Right ventricle myocardium superior (tissue), 1 donor: ENCODE results near the gene GPBAR1. TPM values are rescaled to one million over a fixed set of nuclear protein-coding genes. Genes with fewer than 3 reads are reported as not detected.

ENCODE experiments used
- microRNA-seq: library from miRNA; unstranded; fragments of <30 nt; microRNA quantifications from one replicate; pipeline ENCODE4 v1.2.0, GENCODE V29; 2020
- total RNA-seq: library from RNA; stranded (reverse); fragmentation: NEBNext Ultra II Directional; extraction: Animal tissue kit (Norgen Biotek cat#: 25700); gene quantifications from one replicate; pipeline ENCODE4 v1.2.1, GENCODE V29; 2021
- donor health status: DM: no; HTN: yes; CAD: no; lungs with severe emphysema.

GPBAR1 gene
- total RNA-seq, 1 donor from 2014 or later, result 1.8 TPM

Small RNA genes lying within 50 kb of the gene (microRNA-seq; reads per million reads assigned to microRNA genes)
- 3.6 reads per million, percentile 5 among the genes with 10 or more reads in this experiment for gene MIR6513

Other genes with a start within 250 kb of the GPBAR1 start
- gene RUFY4, start 191.8 kb upstream of the GPBAR1 start, total RNA-seq, result not detected
- 0.89 TPM for gene CXCR2, start 135.0 kb upstream of the GPBAR1 start, total RNA-seq
- 0.54 TPM for gene CXCR1, start 94.1 kb upstream of the GPBAR1 start, total RNA-seq
- 123 TPM for gene ARPC2, start 43.8 kb upstream of the GPBAR1 start, total RNA-seq
- 48.4 TPM for gene AAMP, start 9.1 kb downstream of the GPBAR1 start, total RNA-seq
- 72.9 TPM for gene PNKD, start 9.5 kb downstream of the GPBAR1 start, total RNA-seq
- gene TMBIM1, start 31.5 kb downstream of the GPBAR1 start, total RNA-seq, result 117 TPM
- not detected for gene CATIP, start 95.8 kb downstream of the GPBAR1 start, total RNA-seq
- gene SLC11A1, start 121.3 kb downstream of the GPBAR1 start, total RNA-seq, result 4.4 TPM
- 85.1 TPM for gene CTDSP1, start 138.9 kb downstream of the GPBAR1 start, total RNA-seq
- not detected for gene VIL1, start 158.1 kb downstream of the GPBAR1 start, total RNA-seq